ENCODE results near the gene BDH2.

The BDH2 gene

DNA sequence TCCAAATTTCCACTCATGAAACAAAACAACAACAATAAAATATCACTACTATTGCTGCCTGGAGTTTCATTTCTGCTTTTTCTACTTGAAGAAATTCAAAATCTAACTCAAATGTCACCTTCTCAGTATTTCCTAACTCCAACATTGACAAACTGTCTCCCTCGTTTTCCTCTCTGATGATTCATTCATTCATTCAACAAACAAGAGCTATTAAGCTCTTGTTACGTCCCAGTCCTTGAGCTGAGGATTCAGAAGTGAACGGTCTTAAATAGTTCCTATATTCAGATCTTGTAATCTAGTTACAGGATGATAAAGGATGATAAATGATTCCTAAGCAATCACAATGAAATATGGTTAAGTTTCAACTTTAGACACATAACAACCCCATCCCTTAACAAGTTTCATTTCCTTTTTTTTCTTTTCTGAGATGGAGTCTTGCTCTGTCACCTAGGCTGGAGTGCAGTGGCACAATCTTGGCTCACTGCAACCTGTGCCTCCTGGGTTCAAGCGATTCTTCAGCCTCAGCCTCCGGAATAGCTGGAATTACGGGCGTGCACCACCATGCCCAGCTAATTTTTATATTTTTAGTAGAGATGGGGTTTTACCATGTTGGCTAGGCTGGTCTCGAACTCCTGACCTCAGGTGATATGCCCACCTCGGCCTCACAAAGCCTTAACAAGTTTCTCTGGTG lies 24.7 kb downstream of the BDH2 start:
- peak overlapping the region; percentile 85 for H3K4me3 Mint-ChIP-seq
- H3K4me1 Mint-ChIP-seq (ENCODE audit: low read depth): peaks cover 48% of the 10 kb centered on the region
- no peaks in the 10 kb centered on the region for H3K9me3 Mint-ChIP-seq
- DNase-seq (ENCODE audit: low spot score): no peak
- no peaks in the 10 kb centered on the region for H3K27me3 Mint-ChIP-seq (ENCODE audit: low read depth)
- peak overlapping the region; percentile 97 for H3K27ac Mint-ChIP-seq
- peaks cover 28% of the 10 kb centered on the region for H3K36me3 Mint-ChIP-seq (ENCODE audit: low read depth)

GRCh38 chr4:103073792-103074438 lies 25.7 kb downstream of the BDH2 start:
- Mint-ChIP-seq H3K4me1 (ENCODE audit: low read depth) (peaks cover 42% of the 10 kb centered on the region), H3K27ac (no peak overlapping the region), H3K27me3 (ENCODE audit: low read depth) (no peaks in the 10 kb centered on the region), H3K36me3 (ENCODE audit: low read depth) (peaks cover 25% of the 10 kb centered on the region), H3K9me3 (no peaks in the 10 kb centered on the region), H3K4me3 (peak overlapping the region; percentile 85)
- no peak for DNase-seq (ENCODE audit: low spot score)

GRCh38 chr4:103067841-103068547 lies 31.6 kb downstream of the BDH2 start:
- Mint-ChIP-seq H3K36me3 (ENCODE audit: low read depth) (peaks cover 35% of the 10 kb centered on the region), H3K4me1 (ENCODE audit: low read depth) (peaks cover 20% of the 10 kb centered on the region), H3K4me3 (no peak overlapping the region), H3K27me3 (ENCODE audit: low read depth) (no peaks in the 10 kb centered on the region), H3K9me3 (no peaks in the 10 kb centered on the region), H3K27ac (no peak overlapping the region)
- no peak for DNase-seq (ENCODE audit: low spot score)

- Mint-ChIP-seq H3K9me3 (no peaks in the 10 kb centered on the region), H3K4me1 (ENCODE audit: low read depth) (peaks cover 4% of the 10 kb centered on the region), H3K27ac (no peak overlapping the region), H3K36me3 (ENCODE audit: low read depth) (peaks cover 37% of the 10 kb centered on the region), H3K27me3 (ENCODE audit: low read depth) (no peaks in the 10 kb centered on the region), H3K4me3 (no peak overlapping the region)
- DNase-seq (ENCODE audit: low spot score): no peak
Measured at GRCh38 chr4:103060453-103061148, 39.0 kb downstream of the BDH2 start.

- peaks cover 15% of the 10 kb centered on the region for H3K36me3 Mint-ChIP-seq (ENCODE audit: low read depth)
Measured at GRCh38 chr4:103054030-103054429, 45.6 kb downstream of the BDH2 start.

GRCh38 chr4:103052779-103053178 lies 46.9 kb downstream of the BDH2 start:
- Mint-ChIP-seq H3K27ac (no peak overlapping the region), H3K4me1 (ENCODE audit: low read depth) (peaks cover 7% of the 10 kb centered on the region), H3K4me3 (no peak overlapping the region), H3K9me3 (no peaks in the 10 kb centered on the region), H3K36me3 (ENCODE audit: low read depth) (peaks cover 24% of the 10 kb centered on the region), H3K27me3 (ENCODE audit: low read depth) (no peaks in the 10 kb centered on the region)
- DNase-seq (ENCODE audit: low spot score): no peak

More at GRCh38 chr4:103054030-103054429, 45.6 kb downstream of the BDH2 start:
- Mint-ChIP-seq H3K27ac (no peak overlapping the region), H3K4me1 (ENCODE audit: low read depth) (peaks cover 7% of the 10 kb centered on the region), H3K27me3 (ENCODE audit: low read depth) (no peaks in the 10 kb centered on the region), H3K9me3 (no peaks in the 10 kb centered on the region), H3K4me3 (no peak overlapping the region)
- DNase-seq (ENCODE audit: low spot score): no peak

GRCh38 chr4:103052145-103052544 lies 47.5 kb downstream of the BDH2 start:
- H3K9me3 Mint-ChIP-seq: no peaks in the 10 kb centered on the region
- H3K27ac Mint-ChIP-seq: no peak overlapping the region
- peaks cover 7% of the 10 kb centered on the region for H3K4me1 Mint-ChIP-seq (ENCODE audit: low read depth)
- DNase-seq (ENCODE audit: low spot score): no peak
- no peak overlapping the region for H3K4me3 Mint-ChIP-seq
- no peaks in the 10 kb centered on the region for H3K27me3 Mint-ChIP-seq (ENCODE audit: low read depth)
- H3K36me3 Mint-ChIP-seq (ENCODE audit: low read depth): peaks cover 28% of the 10 kb centered on the region

DNA sequence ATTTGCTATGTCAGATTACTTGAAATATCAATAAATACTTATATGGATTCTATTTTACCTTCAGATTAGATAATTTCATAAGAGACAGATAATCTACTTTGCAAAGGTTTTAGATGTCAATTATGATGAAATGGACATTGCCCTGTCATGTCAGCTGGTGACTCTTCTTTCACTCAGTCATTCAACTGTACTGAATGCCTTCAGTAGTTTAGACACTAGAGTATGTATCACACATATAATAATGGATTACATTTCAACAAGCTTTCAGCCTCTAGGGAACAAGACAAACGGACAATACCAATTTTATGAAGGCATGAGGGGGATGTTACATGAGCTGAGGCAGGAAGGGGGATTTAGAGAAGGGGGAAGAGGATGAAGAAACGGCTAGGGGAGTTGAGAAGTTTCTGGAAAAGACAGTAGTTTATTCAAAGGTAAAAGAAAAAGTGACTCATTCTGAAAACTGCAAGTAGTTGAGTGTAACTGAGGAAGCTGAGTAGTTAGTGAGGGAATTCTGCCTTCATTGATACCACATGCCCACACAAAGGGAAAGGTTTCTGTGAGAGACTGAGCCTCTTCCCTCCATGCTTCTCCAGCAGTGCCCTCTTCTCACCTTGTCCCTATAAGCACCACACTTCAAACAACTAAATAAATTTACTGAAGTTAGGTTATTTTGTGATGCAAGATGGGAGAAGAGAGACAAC lies 48.7 kb downstream of the BDH2 start:
- no peak overlapping the region for H3K27ac Mint-ChIP-seq

DNA sequence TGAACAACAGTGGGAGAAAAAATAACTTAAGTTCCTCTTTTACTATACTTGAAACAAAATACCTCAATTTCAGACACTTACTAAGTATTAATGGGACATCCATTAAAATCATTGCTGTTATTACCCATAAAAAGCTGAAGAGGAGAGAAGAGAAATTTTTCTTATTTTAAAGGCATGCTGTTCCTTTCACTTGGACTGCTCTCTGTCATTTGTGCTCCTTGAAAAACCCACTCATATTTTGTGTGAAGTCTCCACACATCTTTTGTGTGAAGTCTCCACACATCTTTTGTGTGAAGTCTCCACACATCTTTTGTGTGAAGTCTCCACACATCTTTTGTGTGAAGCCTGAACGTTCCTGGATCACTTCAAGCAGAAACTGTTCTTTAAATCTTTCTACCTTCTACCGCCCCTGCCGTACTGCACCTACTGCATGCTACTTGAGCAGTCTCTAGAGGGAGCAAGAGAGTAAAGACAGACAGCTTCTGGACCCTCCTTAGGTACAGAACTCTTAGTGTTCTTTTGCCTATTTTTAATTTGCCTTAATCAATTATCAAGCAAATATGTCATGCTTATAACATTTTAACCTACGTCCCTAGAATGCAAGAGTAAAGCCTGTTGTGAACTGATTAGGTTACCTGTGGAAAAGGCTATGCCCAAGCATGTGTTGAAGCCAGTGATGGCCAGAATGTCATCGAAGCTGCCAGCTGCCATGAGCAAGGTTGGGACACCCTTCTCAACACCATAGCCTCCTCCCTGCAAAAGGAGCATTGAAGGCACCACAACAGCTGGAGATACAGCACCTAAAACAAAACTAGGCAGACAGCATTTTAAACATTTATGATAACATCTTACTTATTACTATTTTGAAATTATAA lies 53.0 kb downstream of the BDH2 start:
- Mint-ChIP-seq H3K4me3 (no peak overlapping the region), H3K36me3 (ENCODE audit: low read depth) (peaks cover 46% of the 10 kb centered on the region), H3K9me3 (peaks cover 2% of the 10 kb centered on the region), H3K27ac (no peak overlapping the region), H3K4me1 (ENCODE audit: low read depth) (peaks cover 12% of the 10 kb centered on the region), H3K27me3 (ENCODE audit: low read depth) (no peaks in the 10 kb centered on the region)
- DNase-seq (ENCODE audit: low spot score): peak; percentile 10

More for the DNA sequence above, 48.7 kb downstream of the BDH2 start:
- Mint-ChIP-seq H3K36me3 (ENCODE audit: low read depth) (peaks cover 33% of the 10 kb centered on the region), H3K4me3 (no peak overlapping the region), H3K9me3 (peaks cover 2% of the 10 kb centered on the region), H3K27me3 (ENCODE audit: low read depth) (no peaks in the 10 kb centered on the region), H3K4me1 (ENCODE audit: low read depth) (peaks cover 12% of the 10 kb centered on the region)
- DNase-seq (ENCODE audit: low spot score): no peak

GRCh38 chr4:103044183-103044582 lies 55.5 kb downstream of the BDH2 start:
- no peak for DNase-seq (ENCODE audit: low spot score)
- H3K36me3 Mint-ChIP-seq (ENCODE audit: low read depth): peaks cover 46% of the 10 kb centered on the region
- no peak overlapping the region for H3K27ac Mint-ChIP-seq
- H3K4me1 Mint-ChIP-seq (ENCODE audit: low read depth): peaks cover 7% of the 10 kb centered on the region
- no peak overlapping the region for H3K4me3 Mint-ChIP-seq
- H3K27me3 Mint-ChIP-seq (ENCODE audit: low read depth): no peaks in the 10 kb centered on the region
- peaks cover 2% of the 10 kb centered on the region for H3K9me3 Mint-ChIP-seq

DNA sequence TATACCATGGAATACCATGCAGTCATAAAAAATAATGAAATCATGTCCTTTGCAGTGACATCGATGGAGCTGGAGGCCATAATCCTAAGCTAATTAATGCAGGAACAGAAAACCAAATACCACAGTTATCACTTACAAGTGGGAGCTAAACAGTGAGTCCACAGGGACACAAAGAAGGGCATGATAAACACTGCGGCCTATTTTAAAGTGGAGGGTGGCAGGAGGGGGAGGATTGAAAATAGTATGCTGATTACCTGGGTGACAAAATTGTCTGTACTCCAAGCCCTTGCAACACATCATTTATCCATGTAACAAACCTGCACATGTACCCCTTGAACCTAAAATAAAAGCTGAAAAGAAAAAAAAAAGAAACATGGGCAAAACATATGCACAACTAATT lies 63.5 kb downstream of the BDH2 start:
- no peaks in the 10 kb centered on the region for H3K9me3 Mint-ChIP-seq
- no peaks in the 10 kb centered on the region for H3K27me3 Mint-ChIP-seq (ENCODE audit: low read depth)
- peaks cover 26% of the 10 kb centered on the region for H3K36me3 Mint-ChIP-seq (ENCODE audit: low read depth)
- H3K4me3 Mint-ChIP-seq: no peak overlapping the region
- no peak for DNase-seq (ENCODE audit: low spot score)
- H3K27ac Mint-ChIP-seq: no peak overlapping the region
- peaks cover 11% of the 10 kb centered on the region for H3K4me1 Mint-ChIP-seq (ENCODE audit: low read depth)

- Mint-ChIP-seq H3K9me3 (no peaks in the 10 kb centered on the region), H3K27ac (no peak overlapping the region), H3K4me1 (ENCODE audit: low read depth) (peaks cover 11% of the 10 kb centered on the region), H3K27me3 (ENCODE audit: low read depth) (no peaks in the 10 kb centered on the region), H3K4me3 (no peak overlapping the region), H3K36me3 (ENCODE audit: low read depth) (peaks cover 33% of the 10 kb centered on the region)
- no peak for DNase-seq (ENCODE audit: low spot score)
Measured at GRCh38 chr4:103032574-103032973, 67.1 kb downstream of the BDH2 start.

- no peak for DNase-seq (ENCODE audit: low spot score)
- Mint-ChIP-seq H3K4me1 (ENCODE audit: low read depth) (peaks cover 14% of the 10 kb centered on the region), H3K27ac (no peak overlapping the region), H3K27me3 (ENCODE audit: low read depth) (no peaks in the 10 kb centered on the region), H3K9me3 (no peaks in the 10 kb centered on the region), H3K4me3 (no peak overlapping the region), H3K36me3 (ENCODE audit: low read depth) (peaks cover 27% of the 10 kb centered on the region)
Measured at GRCh38 chr4:103030791-103031190, 68.8 kb downstream of the BDH2 start.

Measured in T-helper 2 cell treated with Interferon-gamma antibody and Interleukin-4, amounts not matched to agents 5 μg/mL and 100 μg/mL, for 36 hours (primary cell).